ENCODE measurements around the gene ACP4.

Gene ACP4

DNA sequence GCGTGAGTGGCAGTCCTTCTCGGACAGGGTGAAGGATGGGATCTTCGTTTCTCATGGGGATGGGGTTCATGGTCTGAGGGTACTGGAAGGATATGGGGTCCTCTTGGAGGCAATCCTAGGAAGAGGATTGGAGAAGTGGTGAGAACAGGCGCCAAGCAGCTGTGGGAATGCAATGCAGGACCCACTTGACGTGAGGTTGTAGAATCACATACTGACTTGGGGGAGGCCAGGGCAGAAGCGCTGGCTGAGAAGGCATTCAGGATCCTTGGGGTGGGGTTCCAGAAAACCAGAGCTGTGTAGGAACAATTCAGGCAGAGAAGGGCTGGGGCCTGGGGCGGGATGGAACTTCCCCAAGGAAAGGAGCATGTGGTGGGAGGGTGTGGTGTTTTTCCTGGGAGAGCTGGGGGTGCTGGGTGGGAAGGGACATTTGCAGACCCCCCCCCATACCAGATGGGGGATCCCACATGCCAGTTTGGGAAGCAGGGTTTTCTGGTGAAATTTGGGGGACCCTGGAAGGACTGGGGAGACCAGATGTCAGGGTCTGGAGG, 32.5 kb downstream of the ACP4 start:
- intact Hi-C loops (cut with DNase I; ENCODE audit: low total_unique reads) = no loop called here
- peaks cover 0 to 16% (median 2%) of the 10 kb centered on the region in 4 donors for H3K4me1 ChIP-seq
- H3K9me3 ChIP-seq = no peaks in the 10 kb centered on the region
- no peak overlapping the region for H3K27ac ChIP-seq
- H3K27me3 ChIP-seq = peaks cover 0 to 68% of the 10 kb centered on the region in 2 donors
- H3K36me3 ChIP-seq = no peaks in the 10 kb centered on the region
- H3K4me3 ChIP-seq = no peak overlapping the region
- TF ChIP-seq, protein P1, sequence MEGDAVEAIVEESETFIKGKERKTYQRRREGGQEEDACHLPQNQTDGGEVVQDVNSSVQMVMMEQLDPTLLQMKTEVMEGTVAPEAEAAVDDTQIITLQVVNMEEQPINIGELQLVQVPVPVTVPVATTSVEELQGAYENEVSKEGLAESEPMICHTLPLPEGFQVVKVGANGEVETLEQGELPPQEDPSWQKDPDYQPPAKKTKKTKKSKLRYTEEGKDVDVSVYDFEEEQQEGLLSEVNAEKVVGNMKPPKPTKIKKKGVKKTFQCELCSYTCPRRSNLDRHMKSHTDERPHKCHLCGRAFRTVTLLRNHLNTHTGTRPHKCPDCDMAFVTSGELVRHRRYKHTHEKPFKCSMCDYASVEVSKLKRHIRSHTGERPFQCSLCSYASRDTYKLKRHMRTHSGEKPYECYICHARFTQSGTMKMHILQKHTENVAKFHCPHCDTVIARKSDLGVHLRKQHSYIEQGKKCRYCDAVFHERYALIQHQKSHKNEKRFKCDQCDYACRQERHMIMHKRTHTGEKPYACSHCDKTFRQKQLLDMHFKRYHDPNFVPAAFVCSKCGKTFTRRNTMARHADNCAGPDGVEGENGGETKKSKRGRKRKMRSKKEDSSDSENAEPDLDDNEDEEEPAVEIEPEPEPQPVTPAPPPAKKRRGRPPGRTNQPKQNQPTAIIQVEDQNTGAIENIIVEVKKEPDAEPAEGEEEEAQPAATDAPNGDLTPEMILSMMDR (IDR thresholded peaks at IDR 0.05) = no peak
- no peak for DNase-seq

DNA sequence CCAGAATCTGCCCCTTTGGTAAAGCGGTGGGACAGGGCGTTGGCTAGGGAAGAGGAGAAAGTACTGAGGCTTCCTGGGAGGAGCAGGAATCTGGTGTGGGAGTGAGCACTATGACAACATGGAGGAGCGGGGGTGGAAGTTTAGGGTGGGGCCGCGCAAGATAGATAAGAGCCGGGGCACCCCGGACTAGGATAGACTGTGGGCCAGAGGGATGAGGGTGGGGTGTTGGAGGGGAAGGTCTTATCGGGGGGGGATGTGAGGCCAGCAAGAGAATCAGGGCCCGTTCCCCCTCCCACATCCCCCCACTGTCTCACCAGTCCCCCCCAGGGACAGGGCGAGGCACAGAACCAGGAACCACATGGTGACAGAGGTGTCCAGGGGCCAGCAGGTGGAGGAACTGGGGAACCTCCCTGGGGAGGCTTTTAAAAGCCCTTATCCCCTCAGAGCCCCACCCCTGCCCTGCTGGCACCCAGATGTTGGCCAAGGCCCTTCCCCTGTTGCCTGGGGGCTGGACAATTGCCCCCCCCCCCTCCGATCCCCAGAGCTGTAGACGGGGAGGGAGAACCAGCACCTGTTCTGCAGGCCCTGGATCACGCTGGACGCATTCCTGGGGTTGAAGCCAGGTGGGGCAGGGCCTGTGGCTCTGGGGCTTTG, 33.3 kb downstream of the ACP4 start, which contains the start of gene KLK1:
TSS of gene KLK1 (minus strand) at position 399 of the 654 bp plus-strand sequence. CDS start at position 360, 39 bp downstream.
- intact Hi-C loops (cut with DNase I; ENCODE audit: low total_unique reads) = no loop called here
- no peaks in the 10 kb centered on the region for H3K36me3 ChIP-seq
- H3K9me3 ChIP-seq = no peaks in the 10 kb centered on the region
- peaks cover 0 to 63% of the 10 kb centered on the region in 2 donors for H3K27me3 ChIP-seq
- peaks cover 0 to 9% (median 0%) of the 10 kb centered on the region in 4 donors for H3K4me1 ChIP-seq
- TF ChIP-seq, protein P1 (IDR thresholded peaks at IDR 0.05) = no peak
- no peak for DNase-seq
- no peak within 1 kb of the TSS for H3K27ac ChIP-seq
- no peak within 1 kb of the TSS for H3K4me3 ChIP-seq

DNA sequence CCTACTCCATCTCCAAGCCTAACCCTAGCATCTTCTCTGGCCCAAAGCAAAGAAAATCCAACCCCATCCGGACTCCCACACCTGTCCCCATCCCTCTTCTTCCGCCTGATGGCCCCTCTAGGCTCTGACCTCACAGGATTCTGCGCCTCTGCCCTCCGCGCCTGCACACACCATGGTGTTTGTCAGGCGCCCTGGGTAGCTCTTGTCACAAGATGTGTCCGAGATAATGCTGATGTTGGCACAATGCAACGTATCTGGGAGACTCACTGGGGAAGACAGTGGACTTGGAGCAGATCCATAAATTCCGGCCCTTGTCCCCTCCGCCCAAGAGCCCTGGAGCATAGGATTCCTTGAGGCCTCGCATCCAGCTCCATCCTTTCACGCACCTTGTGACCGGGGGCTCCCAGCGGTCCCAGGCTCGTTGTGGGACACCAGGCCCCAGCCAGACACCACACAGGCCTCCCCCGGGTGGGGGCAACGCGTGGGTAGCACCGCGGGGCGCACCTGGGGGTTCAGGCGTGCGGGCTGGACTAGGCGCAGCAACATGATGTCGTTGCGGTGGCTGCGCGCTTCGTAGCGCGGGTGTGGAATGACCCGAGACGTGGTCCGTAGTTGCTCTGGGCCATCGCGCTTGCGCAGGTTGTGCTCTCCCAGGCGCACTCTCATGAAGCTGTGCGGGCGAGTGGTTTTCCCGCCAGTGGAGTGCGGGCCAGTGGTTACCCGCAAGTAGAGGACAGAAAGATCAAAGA, 36.5 kb downstream of the ACP4 start:
- intact Hi-C loops (cut with DNase I; ENCODE audit: low total_unique reads) = no loop called here
- no peak overlapping the region for H3K27ac ChIP-seq
- H3K9me3 ChIP-seq = no peaks in the 10 kb centered on the region
- no peak for DNase-seq
- TF ChIP-seq, protein P1 (IDR thresholded peaks at IDR 0.05) = no peak
- peaks cover 0 to 52% of the 10 kb centered on the region in 2 donors for H3K27me3 ChIP-seq
- no peaks in the 10 kb centered on the region for H3K4me1 ChIP-seq
- no peak overlapping the region for H3K4me3 ChIP-seq
- H3K36me3 ChIP-seq = no peaks in the 10 kb centered on the region

DNA sequence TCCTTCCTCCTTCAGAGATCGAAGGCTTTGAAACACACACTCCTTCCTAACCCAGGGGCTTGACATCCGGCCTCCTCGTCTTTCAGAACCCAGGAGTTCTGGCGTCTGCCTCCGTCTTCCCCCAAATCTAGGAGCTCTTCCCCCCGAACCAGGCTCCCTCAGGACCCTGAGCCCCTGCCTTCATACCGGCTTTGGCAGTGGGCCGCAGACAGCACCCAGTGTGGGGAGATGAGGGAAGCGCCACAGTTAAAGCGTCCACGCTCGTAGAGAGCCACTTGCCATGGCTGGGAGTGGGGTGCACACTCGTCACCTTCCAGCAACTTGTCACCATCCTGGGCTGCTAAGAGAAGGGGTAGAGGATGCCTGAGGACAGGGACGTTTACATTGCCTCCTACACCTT, 37.3 kb downstream of the ACP4 start:
- Histone ChIP-seq H3K36me3 (no peaks in the 10 kb centered on the region), H3K4me1 (no peaks in the 10 kb centered on the region), H3K4me3 (no peak overlapping the region), H3K27ac (no peak overlapping the region), H3K9me3 (no peaks in the 10 kb centered on the region), H3K27me3 (peaks cover 0 to 46% of the 10 kb centered on the region in 2 donors)
- no peak for DNase-seq
- intact Hi-C loops (cut with DNase I; ENCODE audit: low total_unique reads) = no loop called here
- TF ChIP-seq, protein P1 (IDR thresholded peaks at IDR 0.05) = no peak

DNA sequence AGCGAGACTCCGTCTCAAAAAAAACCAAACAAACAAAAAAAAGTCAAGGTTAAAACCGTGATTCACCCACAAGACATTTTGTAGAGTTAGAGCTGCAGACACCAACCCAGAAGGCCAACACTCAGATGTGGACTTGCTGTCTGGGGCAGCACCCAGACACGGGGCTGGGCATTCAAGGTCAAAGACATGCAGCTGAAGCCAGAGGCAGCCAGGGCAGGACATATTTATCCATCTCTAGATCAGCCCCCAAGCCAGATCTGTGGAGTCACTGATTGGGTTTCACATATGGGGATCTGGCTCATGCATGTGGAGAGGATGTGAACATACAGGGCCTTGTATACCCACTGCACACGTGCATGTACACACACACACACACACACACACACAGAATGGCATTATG, 39.6 kb downstream of the ACP4 start:
- Histone ChIP-seq H3K27me3 (peaks cover 0 to 49% of the 10 kb centered on the region in 2 donors), H3K4me3 (no peak overlapping the region), H3K27ac (no peak overlapping the region), H3K36me3 (no peaks in the 10 kb centered on the region), H3K9me3 (no peaks in the 10 kb centered on the region), H3K4me1 (no peaks in the 10 kb centered on the region)
- DNase-seq = no peak
- intact Hi-C loops (cut with DNase I; ENCODE audit: low total_unique reads) = no loop called here
- TF ChIP-seq, protein P1 (IDR thresholded peaks at IDR 0.05) = no peak

All from tibial artery (tissue), 4 donors.